HCT116 (cell line): Measurements from ENCODE around the gene PPM1E. TPM values are rescaled to one million over a fixed set of nuclear protein-coding genes. Genes with fewer than 3 reads are reported as not detected.

Source experiments
- ATAC-seq: fragments of 200-7000 bp; cut with Tn5 transposase; 2 replicates; pipeline ENCODE4 v1.9.1; 2020; ENCODE audit warnings: mild to moderate bottlenecking, moderate library complexity
- BruUV-seq: library from RNA; stranded (reverse); fragments of 400-500 nt; replicated peaks from 2 replicates; lab custom pipeline; 2021; lab: Mats Ljungman, UMichigan
- CTCF ChIA-PET: fragments of 300-600 bp; sonication (Branson Sonifier 250); formaldehyde crosslinking; loops from one replicate; lab custom pipeline; 2021; ENCODE audit warnings: antibody characterized with exemption; lab: Charles Lee
- POLR2A ChIA-PET: fragments of 300-600, 350-600 bp; sonication (Branson Sonifier 250); formaldehyde crosslinking; loops from one replicate; lab custom pipeline; 2021; ENCODE audit warnings: antibody characterized with exemption; lab: Charles Lee
- RAD21 ChIA-PET, 2 experiments: fragments of 300-600 bp; sonication (Branson Sonifier 250); formaldehyde crosslinking; loops; one replicate each; lab custom pipeline; 2023; ENCODE audit warnings: low total read pairs in 2 of 2; ENCODE audit not compliant: uncharacterized antibody in 2 of 2, unreplicated experiment in 2 of 2, low non-redundant PET in 1 of 2; lab: Charles Lee
- DNase-seq: peaks from one replicate; pipeline ENCODE4 v3.0.0-alpha.2; 2010; ENCODE audit warnings: low read depth, low spot score
- H2AFZ ChIP-seq: fragments of 200-600 bp; shearing (Covaris generic), sonication (generic); 2 replicates; pipeline ENCODE4 v1.6.1; 2017; ENCODE audit warnings: low read depth, mixed run types, mixed read lengths, antibody characterized with exemption, low read length; ENCODE audit not compliant: poor library complexity, severe bottlenecking
- H3K27ac ChIP-seq: 2 replicates; pipeline ENCODE4 v1.5.1; 2012; ENCODE audit warnings: low read depth, low read length
- H3K27me3 ChIP-seq: fragments of 200-600 bp; sonication (generic); 2 replicates; pipeline ENCODE4 v1.6.1; 2016; ENCODE audit warnings: mixed run types, low read length, mixed read lengths; ENCODE audit not compliant: insufficient read depth
- H3K36me3 ChIP-seq, 2 experiments: fragments of 200-500 bp in 1 of 2; fragments of 200-600 bp in 1 of 2; sonication (Bioruptor generic) in 1 of 2; sonication (generic) in 1 of 2; 2 replicates each; pipeline versions ENCODE4 v1.5.1 to v1.6.1; 2014 to 2016; ENCODE audit warnings: low read length in 2 of 2, inconsistent platforms in 1 of 2, mixed read lengths in 1 of 2, mixed run types in 1 of 2; ENCODE audit not compliant: insufficient read depth in 2 of 2, control insufficient read depth in 1 of 2
- H3K4me1 ChIP-seq, 2 experiments: fragments of 200-600 bp in 1 of 2; sonication (generic) in 1 of 2; 2 replicates each; pipeline versions ENCODE4 v1.5.1 to v1.6.1; 2012 to 2017; ENCODE audit warnings: low read length in 2 of 2, inconsistent platforms in 1 of 2, mild to moderate bottlenecking in 1 of 2, mixed read lengths in 1 of 2, mixed run types in 1 of 2, moderate library complexity in 1 of 2; ENCODE audit not compliant: insufficient read depth in 2 of 2, control insufficient read depth in 1 of 2
- H3K4me2 ChIP-seq: fragments of 200-600 bp; sonication (generic); 2 replicates; pipeline ENCODE4 v1.6.1; 2017; ENCODE audit warnings: mixed run types, low read length, mixed read lengths
- H3K4me3 ChIP-seq, 2 experiments: fragments of 200-600 bp in 1 of 2; sonication (generic) in 1 of 2; replicated peaks in 1 of 2; 2 replicates each; pipeline ENCODE4 v1.5.1; 2011 to 2016; ENCODE audit warnings: low read length in 2 of 2, control low read depth in 1 of 2, low read depth in 1 of 2, mild to moderate bottlenecking in 1 of 2, mixed read lengths in 1 of 2, mixed run types in 1 of 2
- H3K79me2 ChIP-seq: fragments of 200-600 bp; sonication (generic); 2 replicates; pipeline ENCODE4 v1.6.1; 2017; ENCODE audit warnings: mild to moderate bottlenecking, mixed run types, low read length, moderate library complexity, mixed read lengths; ENCODE audit not compliant: insufficient read depth
- H3K9ac ChIP-seq: fragments of 200-600 bp; sonication (generic); 2 replicates; pipeline ENCODE4 v1.6.1; 2016; ENCODE audit warnings: low read length, mixed read lengths
- H3K9me2 ChIP-seq: fragments of 200-600 bp; sonication (generic), shearing (Covaris generic); 2 replicates; pipeline ENCODE4 v1.6.1; 2017; ENCODE audit warnings: mixed run types, mild to moderate bottlenecking, moderate library complexity; ENCODE audit not compliant: insufficient read depth
- H3K9me3 ChIP-seq, 2 experiments: fragments of 200-500 bp in 1 of 2; fragments of 200-600 bp in 1 of 2; sonication (Bioruptor generic) in 1 of 2; sonication (generic) in 1 of 2; 2 replicates each; pipeline ENCODE4 v1.6.1; 2014 to 2017; ENCODE audit warnings: low read length in 2 of 2, mixed read lengths in 2 of 2, inconsistent platforms in 1 of 2, low read depth in 1 of 2, mild to moderate bottlenecking in 1 of 2, mixed run types in 1 of 2, moderate library complexity in 1 of 2; ENCODE audit not compliant: control insufficient read depth in 1 of 2, insufficient read depth in 1 of 2
- H4K20me1 ChIP-seq: fragments of 200-600 bp; sonication (generic), shearing (Covaris generic); 2 replicates; pipeline ENCODE4 v1.6.1; 2017; ENCODE audit warnings: mixed run types, mild to moderate bottlenecking, moderate library complexity; ENCODE audit not compliant: insufficient read depth
- CBX3 ChIP-seq: IDR thresholded peaks from 2 replicates; pipeline ENCODE4 v1.6.1; 2012; ENCODE audit warnings: low read depth
- CTCF ChIP-seq, 3 experiments: fragments of 200-600 bp in 1 of 3; sonication (generic) in 1 of 3; IDR thresholded peaks in 2 of 3; conservative IDR thresholded peaks in 1 of 3; 2 replicates each; pipeline ENCODE4 v1.5.1; 2012 to 2017; ENCODE audit warnings: low read depth in 2 of 3, low read length in 2 of 3, antibody characterized with exemption in 1 of 3, borderline replicate concordance in 1 of 3, control low read depth in 1 of 3, mild to moderate bottlenecking in 1 of 3, mixed read lengths in 1 of 3, mixed run types in 1 of 3, moderate library complexity in 1 of 3; ENCODE audit not compliant: insufficient read depth in 1 of 3
- ELF1 ChIP-seq: IDR thresholded peaks from 2 replicates; pipeline ENCODE4 v1.6.1; 2012; ENCODE audit warnings: low read depth, borderline replicate concordance
- EZH2phosphoT487 ChIP-seq: fragments of 200-600 bp; IDR thresholded peaks from 2 replicates; pipeline ENCODE4 v1.6.1; 2018; ENCODE audit warnings: antibody characterized with exemption, borderline replicate concordance
- POLR2A ChIP-seq: IDR thresholded peaks from 2 replicates; pipeline ENCODE4 v1.7.0; 2011; ENCODE audit warnings: borderline replicate concordance; ENCODE audit not compliant: insufficient read depth, insufficient read length; ENCODE audit errors: extremely low read depth
- POLR2AphosphoS5 ChIP-seq: IDR thresholded peaks from 2 replicates; pipeline ENCODE4 v1.6.1; 2011; ENCODE audit warnings: mild to moderate bottlenecking, low read depth, low read length, moderate library complexity
- REST ChIP-seq: IDR thresholded peaks from 2 replicates; pipeline ENCODE4 v1.6.1; 2012; ENCODE audit warnings: low read depth
- SP1 ChIP-seq: IDR thresholded peaks from 2 replicates; pipeline ENCODE4 v1.6.1; 2012; ENCODE audit warnings: low read depth
- SRF ChIP-seq: IDR thresholded peaks from 2 replicates; pipeline ENCODE4 v1.6.1; 2012; ENCODE audit warnings: low read depth
- TCF7L2 ChIP-seq: IDR thresholded peaks from 2 replicates; pipeline ENCODE4 v1.7.0; 2011; ENCODE audit warnings: borderline replicate concordance, inconsistent platforms; ENCODE audit not compliant: insufficient read depth, insufficient read length; ENCODE audit errors: extremely low read depth
- YY1 ChIP-seq: IDR thresholded peaks from 2 replicates; pipeline ENCODE4 v1.6.1; 2011; ENCODE audit warnings: low read length, low read depth, moderate library complexity, mild to moderate bottlenecking; ENCODE audit not compliant: insufficient replicate concordance; ENCODE audit errors: extremely low read depth
- ZBTB33 ChIP-seq: IDR thresholded peaks from 2 replicates; pipeline ENCODE4 v1.6.1; 2011; ENCODE audit warnings: mild to moderate bottlenecking, low read length, moderate library complexity; ENCODE audit not compliant: insufficient replicate concordance; ENCODE audit errors: extremely low read depth
- intact Hi-C: fragments of 100-400 bp; cut with micrococcal nuclease; formaldehyde crosslinking; loops from 2 replicates; pipeline ENCODE4 v1.10.0; 2022
- total RNA-seq: library from RNA; stranded (reverse); gene quantifications from one replicate; pipeline ENCODE4 v1.2.1, GENCODE V29; 2021; ENCODE audit not compliant: unreplicated experiment

Gene PPM1E
- total RNA-seq, 1 experiment from 2014 or later = 0.02 TPM

GRCh38 chr17:58899191-58899590, 143.5 kb downstream of the PPM1E start (continued):
- TF ChIP-seq EZH2phosphoT487 (no peak), SRF (no peak), CTCF (IDR thresholded peaks at IDR 0.05 in 2 of 3, conservative IDR thresholded peaks at IDR 0.05 in 1 of 3; ENCODE audit: borderline replicate concordance in 1 of 3, insufficient read depth in 1 of 3, low read depth in 2 of 3, low read length in 2 of 3) (no peak), TCF7L2 (no peak)

- Histone ChIP-seq H3K36me3 (no peaks in the 10 kb centered on the region), H3K9ac (no peak overlapping the region), H4K20me1 (no peaks in the 10 kb centered on the region), H3K4me3 (no peak overlapping the region), H3K9me3 (peaks cover 0 to 3% of the 10 kb centered on the region in 2 experiments; a peak in 1 of 4 replicates), H3K4me2 (no peak overlapping the region), H3K9me2 (no peaks in the 10 kb centered on the region), H3K79me2 (no peaks in the 10 kb centered on the region), H3K27me3 (no peaks in the 10 kb centered on the region), H3K4me1 (no peaks in the 10 kb centered on the region), H2AFZ (no peak overlapping the region), H3K27ac (no peak overlapping the region)
- intact Hi-C loops = no loop called here
- BruUV-seq = no TSS peak
- CTCF ChIA-PET = no interaction called here
- no peak for DNase-seq
- RAD21 ChIA-PET = no interaction called here
- POLR2A ChIA-PET = no interaction called here
- no peak for ATAC-seq
- TF ChIP-seq ZBTB33 (no peak), ELF1 (no peak), REST (no peak), TCF7L2 (no peak), POLR2A (no peak), SP1 (no peak), POLR2AphosphoS5 (no peak), CTCF (IDR thresholded peaks at IDR 0.05 in 2 of 3, conservative IDR thresholded peaks at IDR 0.05 in 1 of 3; ENCODE audit: borderline replicate concordance in 1 of 3, insufficient read depth in 1 of 3, low read depth in 2 of 3, low read length in 2 of 3) (no peak), YY1 (no peak), CBX3 (no peak)
These were observed 146.7 kb downstream of the PPM1E start for GRCh38 chr17:58902322-58902721.
